NCI-H510A treated with DMSO at 0.1 percent for 48 hours (cell line): ENCODE results near the gene COCH.
A peak's percentile ranks its signal among the peaks of the same experiment; 100 is the strongest.

Experiments used
- DNase-seq: peaks from one replicate; lab custom pipeline; 2025; lab: John Stamatoyannopoulos, UW

COCH gene

DNA sequence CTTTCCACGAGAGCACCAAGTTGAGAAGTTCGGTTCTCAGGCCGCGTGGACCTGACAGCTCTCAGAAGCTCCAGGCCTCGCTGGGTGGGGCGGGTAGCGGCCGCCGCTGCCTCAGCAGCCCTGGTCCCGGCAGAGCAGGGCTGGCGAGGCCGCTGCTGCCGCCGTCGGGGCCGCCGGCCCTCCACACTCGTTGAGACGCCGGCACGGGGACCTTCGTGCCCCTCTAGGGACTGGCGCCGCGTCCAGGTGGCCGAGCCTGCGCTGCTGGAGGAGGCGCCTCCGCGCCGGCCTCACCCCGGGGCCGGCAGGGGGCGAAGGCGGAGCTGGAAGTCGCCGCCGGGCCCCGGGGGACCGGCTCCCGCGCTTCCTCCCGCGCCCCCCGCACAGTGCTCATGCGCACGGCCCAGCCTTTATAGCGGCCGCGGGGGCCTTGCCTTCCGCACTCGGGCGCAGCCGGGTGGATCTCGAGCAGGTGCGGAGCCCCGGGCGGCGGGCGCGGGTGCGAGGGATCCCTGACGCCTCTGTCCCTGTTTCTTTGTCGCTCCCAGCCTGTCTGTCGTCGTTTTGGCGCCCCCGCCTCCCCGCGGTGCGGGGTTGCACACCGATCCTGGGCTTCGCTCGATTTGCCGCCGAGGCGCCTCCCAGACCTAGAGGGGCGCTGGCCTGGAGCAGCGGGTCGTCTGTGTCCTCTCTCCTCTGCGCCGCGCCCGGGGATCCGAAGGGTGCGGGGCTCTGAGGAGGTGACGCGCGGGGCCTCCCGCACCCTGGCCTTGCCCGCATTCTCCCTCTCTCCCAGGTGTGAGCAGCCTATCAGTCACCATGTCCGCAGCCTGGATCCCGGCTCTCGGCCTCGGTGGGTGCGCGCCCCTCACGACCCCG lies at the start of gene COCH:
Gene COCH, plus strand, starts transcription at position 440 of the 879 bp plus-strand sequence. Its CDS starts 380 bp downstream, at position 820.
- peak; percentile 26 for DNase-seq

DNA sequence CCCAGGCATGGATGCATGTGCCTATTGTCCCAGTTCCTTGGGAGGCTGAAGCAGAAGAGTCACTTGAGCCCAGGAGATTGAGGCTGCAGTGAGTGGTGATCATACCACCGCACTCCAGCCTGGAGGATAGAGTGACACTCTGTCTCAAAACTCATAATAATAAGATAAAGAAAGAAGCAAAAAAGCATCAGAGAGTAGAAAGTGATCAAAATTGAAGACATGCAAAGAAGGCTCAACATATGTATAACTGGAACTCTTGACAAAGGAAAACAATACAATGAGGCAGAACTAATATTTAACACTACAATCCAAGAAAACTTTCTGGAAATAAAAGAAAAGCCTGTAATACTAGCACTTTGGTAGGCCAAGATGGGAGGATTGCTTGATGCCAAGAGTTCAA lies 48.3 kb upstream of the COCH start:
- DNase-seq: no peak

DNA sequence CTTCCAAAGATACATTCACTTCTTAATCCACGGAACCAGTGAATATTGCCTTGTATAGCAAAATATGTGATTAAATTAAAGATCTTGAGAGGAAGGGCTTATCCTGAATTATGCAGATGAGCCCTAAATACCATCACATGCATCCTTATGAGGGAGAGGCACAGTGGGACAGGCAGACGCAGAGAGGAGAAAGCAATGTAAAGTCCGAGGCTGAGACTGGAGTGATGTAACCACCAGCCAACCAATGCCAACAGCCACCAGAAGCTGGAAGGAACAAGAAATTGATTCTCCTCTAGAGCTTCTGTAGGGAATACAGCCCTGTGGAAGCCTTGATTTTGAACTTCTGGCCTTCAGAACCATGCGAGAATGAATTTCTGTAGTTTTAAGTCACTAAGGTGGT lies 44.5 kb upstream of the COCH start:
- DNase-seq: no peak

DNA sequence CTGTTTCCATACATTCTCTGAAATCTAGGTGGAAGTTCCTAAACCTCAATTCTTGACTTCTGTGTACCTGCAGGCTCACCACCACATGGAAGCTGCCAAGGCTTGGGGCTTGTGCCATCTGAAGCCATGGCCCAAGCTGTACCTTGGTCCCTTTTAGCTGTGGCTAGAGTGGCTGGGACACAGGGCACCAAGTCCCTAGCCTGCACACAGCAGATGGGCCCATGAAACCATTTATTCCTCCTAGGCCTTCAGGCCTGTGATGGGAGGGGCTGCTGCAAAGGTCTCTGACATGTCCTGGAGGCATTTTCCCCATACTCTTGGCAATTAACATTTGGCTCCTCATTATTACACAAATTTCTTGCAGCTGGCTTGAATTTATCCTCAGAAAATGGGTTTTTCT lies 40.0 kb upstream of the COCH start:
- no peak for DNase-seq

DNA sequence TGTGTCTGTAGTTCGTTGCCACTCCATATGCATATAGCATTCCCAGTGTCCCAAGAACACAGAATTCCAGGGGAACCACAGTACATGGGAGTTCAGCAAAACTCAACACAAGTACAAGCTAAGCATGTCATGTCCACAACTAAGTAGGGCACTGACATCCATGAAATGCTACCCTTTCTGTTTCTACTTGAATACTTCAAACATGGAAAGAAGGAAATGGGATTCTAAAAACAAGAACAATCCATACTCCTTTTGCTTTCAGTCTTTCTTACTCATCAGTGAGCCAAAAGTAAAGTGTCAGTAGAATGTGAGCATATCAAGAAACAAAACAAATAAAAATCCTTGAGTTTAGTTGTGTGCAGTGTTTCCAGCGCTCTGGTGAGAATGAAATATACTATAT lies 36.0 kb upstream of the COCH start:
- no peak for DNase-seq

DNA sequence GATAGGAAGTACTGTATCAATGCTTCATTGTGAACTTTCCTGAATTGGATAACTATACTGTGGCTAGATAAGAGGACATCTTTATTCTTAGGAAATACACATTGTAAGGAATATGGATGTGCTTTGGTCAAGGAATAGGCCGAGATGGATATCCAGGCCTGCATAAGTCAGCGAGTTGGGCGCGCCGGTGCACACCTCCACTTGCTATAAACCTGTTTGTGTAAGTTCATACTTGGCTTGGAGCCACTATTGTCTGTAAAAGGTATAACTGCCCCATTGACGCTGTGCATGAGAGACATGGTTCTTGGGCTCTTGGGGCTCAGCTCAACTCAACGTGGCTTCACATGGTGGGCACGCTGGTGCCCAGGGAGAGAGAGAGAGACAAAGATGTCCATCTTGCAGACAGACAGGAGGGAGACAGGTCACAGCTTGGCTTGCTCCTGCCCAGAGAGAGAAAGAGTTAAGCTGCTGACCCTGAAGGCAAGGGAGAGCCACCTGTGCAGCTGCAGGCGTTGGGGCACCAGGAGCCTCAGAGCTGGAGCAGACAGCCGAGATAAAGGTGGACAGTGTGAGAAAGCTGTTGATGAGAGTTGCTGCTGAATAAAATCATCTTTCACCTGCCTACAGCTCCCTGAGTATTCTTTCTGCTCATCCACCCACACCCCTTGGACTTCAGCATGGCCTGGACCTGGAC lies 34.1 kb upstream of the COCH start:
- no peak for DNase-seq

DNA sequence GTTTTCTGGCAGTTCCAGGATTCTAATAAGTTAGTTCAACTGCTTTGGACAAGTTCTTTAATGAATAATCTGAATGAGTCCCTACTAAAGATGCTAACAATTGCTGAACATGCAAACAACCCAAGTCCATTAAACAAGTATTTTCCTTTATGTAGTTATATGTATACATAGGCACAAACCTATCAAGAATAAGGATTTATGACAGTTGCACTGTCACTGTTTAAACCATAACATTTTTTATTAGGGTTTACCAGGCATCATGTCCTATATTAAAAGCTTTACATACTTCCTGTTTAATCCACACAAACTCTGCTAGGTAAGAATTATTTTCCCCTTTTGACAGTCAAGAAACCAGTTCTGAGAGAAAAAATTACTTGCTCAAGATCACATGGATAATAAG lies 31.9 kb upstream of the COCH start:
- no peak for DNase-seq

DNA sequence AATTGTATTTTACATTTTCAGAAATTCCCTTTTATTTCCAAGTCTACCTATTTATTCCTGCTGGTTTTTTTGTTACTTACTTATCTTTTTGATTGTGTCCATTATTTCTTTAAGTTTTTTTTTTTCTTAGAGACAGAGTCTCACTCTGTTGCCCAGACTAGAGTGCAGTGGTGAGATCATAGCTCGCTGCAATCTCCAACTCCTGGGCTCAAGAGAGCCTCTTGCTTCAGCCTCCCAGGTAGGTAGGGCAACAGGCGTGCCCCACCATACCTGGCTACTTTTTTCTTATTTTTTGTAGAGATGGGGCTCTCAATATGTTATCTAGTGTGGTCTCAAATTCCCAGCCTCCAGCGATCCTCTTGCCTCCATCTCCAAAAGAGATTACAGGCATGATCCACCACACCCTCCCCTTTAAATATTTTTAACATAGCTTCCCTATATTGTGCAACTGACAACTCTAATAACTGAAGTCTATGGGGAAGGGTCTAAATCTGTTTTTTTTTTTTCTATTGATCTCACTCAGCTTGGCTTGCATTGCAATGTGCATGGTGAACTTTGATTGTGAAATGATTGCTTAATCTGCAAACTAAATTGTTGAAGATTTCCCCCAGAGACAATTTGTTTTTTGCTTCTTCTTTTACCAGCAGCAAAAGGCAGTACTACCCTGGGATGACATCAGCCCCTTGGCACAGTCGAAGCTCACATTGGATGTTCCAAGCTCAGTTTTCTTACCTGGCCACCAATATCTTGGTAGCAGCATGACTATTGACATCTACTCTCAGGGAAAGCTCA lies 25.7 kb upstream of the COCH start:
- DNase-seq: no peak

DNA sequence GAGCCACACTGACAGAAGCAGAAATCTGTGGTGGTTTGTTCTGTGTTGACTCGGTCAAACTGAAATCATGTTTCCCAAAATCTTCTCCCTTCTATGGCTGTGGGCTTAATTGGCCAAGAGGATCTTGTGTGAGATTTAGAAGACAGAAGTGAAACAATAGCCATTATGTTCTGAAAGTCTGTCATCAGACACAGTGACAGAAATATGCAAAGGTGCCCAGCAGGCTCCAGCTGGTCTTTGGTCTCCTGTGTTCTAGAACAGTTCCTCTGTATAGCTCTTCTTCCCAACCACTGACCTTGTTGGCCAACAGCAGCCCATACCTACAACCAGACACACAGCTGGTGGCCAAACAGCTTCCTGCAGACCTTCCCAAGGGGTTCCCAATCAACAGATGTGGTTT lies 25.0 kb upstream of the COCH start:
- DNase-seq: no peak

DNA sequence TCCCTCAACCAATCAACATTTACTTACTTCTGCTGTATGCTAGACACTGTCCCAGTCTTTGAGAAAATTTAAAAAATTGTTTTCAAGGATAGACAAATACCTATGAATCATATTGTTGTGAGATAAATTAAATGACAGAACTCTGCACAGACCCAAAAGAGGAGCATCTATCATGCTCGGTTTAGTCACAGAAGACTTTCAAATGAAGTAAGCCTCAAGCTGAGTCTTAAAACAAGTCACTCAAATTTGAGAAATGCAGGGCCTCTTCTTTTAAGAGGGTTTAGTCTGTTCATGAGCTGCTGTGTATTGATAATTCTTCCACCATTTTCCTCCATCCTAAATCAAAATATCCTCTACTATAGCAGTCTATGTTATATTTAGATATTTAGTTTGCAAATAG lies 24.4 kb upstream of the COCH start:
- DNase-seq: no peak

DNA sequence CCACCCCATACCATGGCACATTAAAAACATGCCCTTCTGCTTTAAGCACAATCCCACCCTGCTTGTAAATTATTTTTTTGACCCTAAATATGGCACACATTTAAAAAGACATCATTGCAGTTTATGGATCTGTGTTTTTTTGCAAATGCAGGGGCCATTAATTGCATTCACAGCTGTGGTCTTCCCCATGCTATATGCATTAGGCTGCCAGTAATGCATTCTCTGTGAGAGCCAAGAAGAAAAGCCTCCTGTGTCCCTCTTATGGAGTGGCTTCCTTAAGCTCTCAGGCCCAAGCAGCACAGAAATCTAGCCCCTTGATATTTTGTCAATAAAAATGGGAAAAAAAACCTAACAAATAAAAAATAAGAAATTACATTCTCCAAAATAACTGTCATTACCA lies 20.4 kb upstream of the COCH start:
- DNase-seq: no peak

DNA sequence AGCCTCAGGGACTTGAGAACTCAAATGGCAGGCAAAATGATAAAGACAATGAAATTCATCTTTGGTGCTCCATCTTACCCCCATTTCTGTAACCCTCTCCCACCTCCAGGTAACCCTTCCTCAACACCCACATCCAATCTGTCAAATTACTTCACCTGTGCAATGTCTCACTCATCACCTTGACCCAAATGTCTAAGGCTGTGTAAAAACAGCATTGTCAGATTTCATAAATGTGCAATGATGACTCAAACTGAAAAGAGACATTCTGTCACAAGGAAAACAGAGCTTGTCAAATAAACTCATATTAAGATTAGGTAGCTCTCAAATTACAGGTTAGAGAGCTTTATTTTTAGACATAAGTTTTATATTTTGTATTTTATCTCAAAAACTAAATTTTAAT lies 19.9 kb upstream of the COCH start:
- DNase-seq: no peak

DNA sequence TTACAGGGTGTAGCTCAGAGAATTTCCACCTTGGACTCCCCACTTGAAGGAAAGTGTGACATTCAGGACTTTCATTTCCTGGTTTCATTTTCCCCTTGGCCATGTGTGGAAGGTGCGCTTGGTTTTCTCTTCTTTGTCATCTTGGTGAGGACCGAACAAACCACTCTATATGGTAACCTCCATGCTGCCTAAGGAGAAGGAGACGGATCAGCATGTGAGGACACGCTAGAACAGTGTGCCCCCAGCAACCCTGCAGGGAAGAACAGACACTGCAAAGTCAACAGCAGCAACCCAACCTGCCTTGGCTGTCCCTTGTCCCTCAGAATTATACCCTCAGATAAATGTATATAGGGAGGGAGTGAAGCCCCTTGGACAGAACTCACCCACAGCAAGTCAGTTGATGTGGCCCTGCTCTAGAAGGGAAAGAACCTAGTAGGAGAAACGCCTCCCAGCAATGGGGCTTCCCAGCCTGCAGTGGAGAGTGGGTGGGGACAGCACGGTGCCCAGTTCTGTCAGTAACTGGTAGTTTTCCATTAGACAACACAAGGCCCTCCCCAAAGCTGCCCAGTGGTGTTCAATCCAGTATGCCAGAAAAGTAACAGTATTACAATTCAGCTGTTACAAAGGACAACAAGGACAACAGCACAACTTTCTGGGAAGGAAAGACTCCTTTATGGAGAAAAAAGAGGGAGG lies 18.9 kb upstream of the COCH start:
- no peak for DNase-seq

DNA sequence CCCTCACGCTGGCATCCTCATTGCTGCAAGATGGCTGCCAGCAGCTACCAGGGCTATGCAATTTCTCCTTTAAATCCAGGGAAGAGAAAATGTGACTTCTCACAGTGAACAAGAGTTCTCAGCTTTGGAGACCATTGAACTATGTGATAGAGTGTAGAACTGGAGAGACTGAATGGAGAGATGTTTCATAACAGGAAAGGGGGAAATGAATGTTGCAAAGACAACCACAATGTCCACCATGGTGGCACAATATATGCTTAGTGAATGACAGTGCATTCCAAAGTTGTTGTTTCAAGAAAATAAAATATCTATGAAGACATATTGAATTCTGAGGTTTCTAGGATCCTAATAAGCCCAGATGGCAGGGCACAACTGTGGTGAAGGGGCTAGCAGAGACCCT lies 13.2 kb upstream of the COCH start:
- no peak for DNase-seq

DNA sequence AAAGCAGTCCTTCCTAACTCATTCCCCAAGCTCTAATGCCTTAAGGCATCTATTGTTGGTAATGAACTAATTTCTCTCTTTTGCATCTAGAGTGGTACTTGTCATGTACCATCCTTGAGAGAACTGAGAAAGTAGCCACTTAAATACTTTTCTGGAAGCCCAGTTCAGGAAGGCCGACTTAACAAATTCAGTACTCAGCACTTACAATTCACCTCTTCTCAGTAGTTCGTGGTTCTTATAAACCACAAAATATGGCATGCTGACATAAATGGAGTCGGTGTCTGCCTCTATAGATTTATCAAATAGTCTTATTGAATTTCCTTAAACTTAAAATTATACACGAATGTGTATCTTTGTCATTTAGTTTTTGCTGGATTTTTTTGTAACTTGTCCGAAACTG lies 9.4 kb upstream of the COCH start:
- no peak for DNase-seq

DNA sequence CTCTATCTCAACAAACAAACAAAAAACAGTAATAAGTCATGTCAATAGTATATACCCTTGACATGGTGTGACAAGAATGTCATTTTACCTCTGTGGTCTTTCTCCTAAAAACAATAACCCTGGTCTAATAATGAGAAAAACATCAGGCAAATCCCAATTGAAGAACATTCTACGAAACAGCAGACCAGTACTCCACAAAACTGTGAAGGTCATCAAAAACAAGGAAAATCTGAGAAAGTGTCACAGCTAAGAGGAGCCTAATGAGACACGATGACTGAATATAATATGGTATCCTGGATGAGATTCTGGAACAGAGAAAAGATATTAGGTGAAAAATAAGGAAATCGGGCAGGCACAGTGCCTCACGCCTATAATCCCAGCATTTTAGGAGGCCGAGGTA lies 5.6 kb upstream of the COCH start:
- no peak for DNase-seq

DNA sequence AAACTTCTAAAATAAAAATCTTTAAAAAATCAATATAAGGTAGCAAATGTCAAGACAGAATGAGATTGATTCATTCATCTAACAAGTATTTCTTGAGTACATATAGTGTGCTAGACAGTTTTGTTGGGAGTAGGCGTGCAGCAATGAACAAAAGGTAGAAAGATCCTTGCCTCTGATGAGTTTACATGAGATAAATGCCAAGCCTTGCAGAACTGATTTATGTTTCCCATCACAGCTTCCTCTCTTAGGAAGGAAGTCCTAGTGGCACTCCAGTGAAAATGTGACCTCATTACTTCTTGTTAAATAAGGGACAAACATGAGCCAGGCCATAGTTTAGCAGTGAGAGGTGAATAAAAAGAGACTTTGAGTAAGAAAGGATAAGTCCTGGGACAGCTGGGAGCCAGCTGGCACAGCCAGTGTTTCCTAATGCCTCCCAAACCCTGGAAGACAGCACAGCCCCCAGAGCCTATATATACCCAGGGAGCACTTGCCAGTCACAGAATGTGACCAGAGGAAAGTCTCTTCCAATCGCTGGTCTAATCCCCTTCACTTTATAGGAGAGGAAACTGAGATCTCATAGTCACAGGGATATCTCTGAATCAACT lies 4.7 kb upstream of the COCH start:
- DNase-seq: no peak

DNA sequence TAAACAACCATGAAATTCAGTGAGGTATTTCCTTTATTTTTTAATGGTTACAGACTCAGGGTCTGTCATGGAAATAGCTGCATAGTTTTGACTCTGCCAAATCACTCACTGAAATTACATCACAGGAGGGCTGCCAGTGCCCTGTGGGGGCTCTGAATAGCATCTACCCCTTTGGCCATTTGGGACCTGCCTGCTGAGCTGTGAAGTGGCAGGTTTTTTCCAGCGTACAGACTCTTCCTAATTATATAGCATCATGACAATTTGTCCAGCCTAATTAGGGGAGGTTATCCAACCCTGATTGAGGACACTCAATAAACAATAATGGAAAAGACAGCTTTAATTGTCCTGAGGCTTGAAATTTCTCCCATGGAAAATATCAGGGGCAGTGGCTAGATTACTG lies 1.8 kb upstream of the COCH start:
- DNase-seq: no peak

DNA sequence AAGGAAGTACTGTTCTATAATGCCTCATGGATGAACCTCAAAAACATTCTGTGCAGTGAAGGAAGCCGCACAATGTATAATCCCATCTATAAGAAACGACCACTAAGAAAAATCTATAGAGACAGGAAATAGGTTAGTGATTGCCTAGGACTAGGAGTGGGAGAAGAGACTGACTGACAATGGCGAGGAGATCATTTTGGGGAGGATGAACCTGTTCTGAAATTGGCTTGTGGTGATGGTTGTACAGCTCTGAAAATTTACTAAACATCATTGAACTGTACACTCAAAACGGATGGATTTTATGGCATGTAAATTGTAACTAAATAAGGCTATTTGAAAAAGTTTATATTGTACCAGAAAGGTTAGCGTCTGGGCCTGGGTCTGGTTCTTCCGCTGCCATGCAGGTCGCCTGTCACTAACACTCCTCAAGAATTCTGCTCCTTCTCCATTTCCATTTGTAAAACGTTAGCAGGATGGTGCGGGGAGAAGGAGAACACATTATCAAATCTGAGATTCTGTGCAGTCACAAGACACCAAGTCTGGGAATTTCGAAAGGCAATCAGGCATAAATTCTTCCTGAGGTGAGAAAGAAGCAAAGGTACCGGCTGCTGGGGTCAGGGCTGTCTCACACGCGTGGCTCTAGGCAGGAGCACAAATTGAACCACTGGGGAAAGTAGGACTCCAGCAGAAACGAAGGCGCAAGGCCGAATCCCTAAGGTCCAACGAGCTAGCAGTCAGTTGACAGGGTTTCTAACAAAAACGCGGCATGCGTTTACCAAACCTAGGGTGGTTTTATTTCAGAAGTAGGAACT lies 845 bp upstream of the COCH start:
- DNase-seq: no peak

DNA sequence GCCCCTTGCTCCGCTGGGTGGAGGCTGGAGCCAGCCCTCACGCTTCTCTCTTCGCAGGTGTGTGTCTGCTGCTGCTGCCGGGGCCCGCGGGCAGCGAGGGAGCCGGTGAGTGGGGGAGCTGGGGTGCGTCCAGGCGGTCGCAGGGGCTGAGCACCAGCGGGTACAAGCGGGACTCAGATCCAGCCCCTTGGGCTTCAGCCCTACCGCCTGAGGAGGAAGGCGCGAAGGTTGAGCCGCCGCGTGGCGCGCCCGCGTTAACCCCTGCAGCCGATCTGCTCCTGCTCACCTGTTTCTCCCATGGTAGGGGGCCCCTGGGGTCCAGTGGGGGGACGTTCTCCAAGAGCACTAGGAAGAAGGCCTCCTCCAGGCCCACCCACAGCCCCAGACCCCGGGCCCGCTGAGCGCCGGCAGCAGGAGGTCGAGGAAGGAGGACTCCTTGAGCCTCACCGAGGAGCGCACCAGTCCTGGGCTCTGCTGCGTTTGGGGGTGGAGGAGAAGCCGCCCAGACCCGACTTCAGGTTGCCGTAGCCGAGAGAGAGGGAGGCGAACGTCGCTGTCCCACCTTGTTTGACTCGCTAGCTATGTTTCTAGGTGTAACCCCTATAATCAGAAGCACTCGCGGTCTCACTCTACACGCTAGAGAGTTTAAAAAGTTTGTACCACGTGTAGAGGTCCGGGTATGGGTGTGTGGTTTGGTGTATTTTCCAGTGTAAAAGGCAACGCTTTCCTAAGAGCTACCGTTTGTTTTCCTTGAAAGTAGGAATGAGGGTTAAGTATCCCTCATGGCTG lies 834 bp downstream of the COCH start:
- DNase-seq: peak; percentile 47
